DND-41 (cell line): ENCODE results near the gene CNTLN.

Experiments
- ATAC-seq: fragments of 200-7000 bp; cut with Tn5 transposase; 3 replicates; pipeline ENCODE4 v1.9.1; 2021; ENCODE audit warnings: low read depth; ENCODE audit not compliant: insufficient read depth
- DNase-seq: peaks from one replicate; pipeline ENCODE4 v3.0.0-alpha.2; 2020
- H2AFZ ChIP-seq: 2 replicates; pipeline ENCODE4 v1.6.0; 2012; ENCODE audit warnings: low read depth, low read length
- H3K27ac ChIP-seq: 2 replicates; pipeline ENCODE4 v1.5.1; 2012; ENCODE audit warnings: low read length, inconsistent platforms
- H3K27me3 ChIP-seq: fragments of 200-600 bp; sonication (generic); 2 replicates; pipeline ENCODE4 v1.6.0; 2012; ENCODE audit warnings: low read length, mild to moderate bottlenecking, inconsistent platforms; ENCODE audit not compliant: insufficient read depth, poor library complexity
- H3K36me3 ChIP-seq: 2 replicates; pipeline ENCODE4 v1.5.1; 2012; ENCODE audit warnings: low read length, inconsistent platforms; ENCODE audit not compliant: insufficient read depth
- H3K4me1 ChIP-seq: 2 replicates; pipeline ENCODE4 v1.5.1; 2012; ENCODE audit warnings: mild to moderate bottlenecking, low read length; ENCODE audit not compliant: insufficient read depth
- H3K4me2 ChIP-seq: 2 replicates; pipeline ENCODE4 v1.6.0; 2012; ENCODE audit warnings: mild to moderate bottlenecking, moderate library complexity, low read length, inconsistent platforms; ENCODE audit not compliant: insufficient read depth
- H3K4me3 ChIP-seq, 2 experiments: fragments of 200-600 bp in 1 of 2; shearing (Covaris generic) in 1 of 2; 2 replicates each; pipeline ENCODE4 v1.5.1; 2012 to 2016; ENCODE audit warnings: inconsistent platforms in 2 of 2, low read length in 2 of 2, mild to moderate bottlenecking in 2 of 2, low read depth in 1 of 2, moderate library complexity in 1 of 2
- H3K79me2 ChIP-seq: 2 replicates; pipeline ENCODE4 v1.6.0; 2012; ENCODE audit warnings: low read length, inconsistent platforms; ENCODE audit not compliant: insufficient read depth
- H3K9ac ChIP-seq: 2 replicates; pipeline ENCODE4 v1.6.0; 2012; ENCODE audit warnings: low read depth, mild to moderate bottlenecking, inconsistent platforms, low read length, moderate library complexity
- H3K9me3 ChIP-seq: 2 replicates; pipeline ENCODE4 v1.5.1; 2012; ENCODE audit warnings: low read length, moderate library complexity, mild to moderate bottlenecking, inconsistent platforms; ENCODE audit not compliant: insufficient read depth, severe bottlenecking
- H4K20me1 ChIP-seq: 2 replicates; pipeline ENCODE4 v1.6.0; 2012; ENCODE audit warnings: low read length; ENCODE audit not compliant: insufficient read depth
- CTCF ChIP-seq: IDR thresholded peaks from 2 replicates; pipeline ENCODE4 v1.5.1; 2012; ENCODE audit warnings: borderline replicate concordance, low read length, moderate library complexity, mild to moderate bottlenecking; ENCODE audit not compliant: poor library complexity, severe bottlenecking; ENCODE audit errors: extremely low read depth
- EZH2 ChIP-seq: IDR thresholded peaks from 3 replicates; pipeline ENCODE4 v1.6.1; 2012; ENCODE audit warnings: borderline replicate concordance, low read depth, mild to moderate bottlenecking, moderate library complexity, low read length, inconsistent platforms; ENCODE audit not compliant: severe bottlenecking

The CNTLN gene

GRCh38 chr9:17315341-17315740 lies 180.5 kb downstream of the CNTLN start:
- no peaks in the 10 kb centered on the region for H3K36me3 ChIP-seq
- no peaks in the 10 kb centered on the region for H3K79me2 ChIP-seq
- no peaks in the 10 kb centered on the region for H3K9me3 ChIP-seq
- no peak overlapping the region for H3K9ac ChIP-seq
- no peaks in the 10 kb centered on the region for H3K27me3 ChIP-seq
- DNase-seq (no peak), ATAC-seq (peak; percentile 49)
- H2AFZ ChIP-seq, result no peak overlapping the region
- no peaks in the 10 kb centered on the region for H4K20me1 ChIP-seq
- H3K4me2 ChIP-seq, result no peak overlapping the region
- no peak overlapping the region for H3K27ac ChIP-seq
- H3K4me1 ChIP-seq, result no peaks in the 10 kb centered on the region
- no peak for TF ChIP-seq CTCF
- no peak for TF ChIP-seq EZH2
- H3K4me3 ChIP-seq, result no peak overlapping the region

- Histone ChIP-seq H3K4me2 (no peak overlapping the region), H3K27me3 (no peaks in the 10 kb centered on the region), H2AFZ (no peak overlapping the region), H3K79me2 (no peaks in the 10 kb centered on the region), H3K27ac (no peak overlapping the region), H3K4me1 (no peaks in the 10 kb centered on the region), H3K36me3 (no peaks in the 10 kb centered on the region), H3K9ac (no peak overlapping the region), H3K4me3 (no peak overlapping the region), H3K9me3 (no peaks in the 10 kb centered on the region), H4K20me1 (no peaks in the 10 kb centered on the region)
- no peak for TF ChIP-seq CTCF
- TF ChIP-seq EZH2, result no peak
- DNase-seq (no peak), ATAC-seq (no peak)
Measured at GRCh38 chr9:17318821-17319320, 184.0 kb downstream of the CNTLN start.

- ATAC-seq (no peak), DNase-seq (no peak)
- H3K36me3 ChIP-seq, result no peaks in the 10 kb centered on the region
- no peaks in the 10 kb centered on the region for H3K4me1 ChIP-seq
- H3K4me2 ChIP-seq, result no peak overlapping the region
- no peak overlapping the region for H3K4me3 ChIP-seq
- no peaks in the 10 kb centered on the region for H3K27me3 ChIP-seq
- no peaks in the 10 kb centered on the region for H3K79me2 ChIP-seq
- no peak overlapping the region for H2AFZ ChIP-seq
- no peaks in the 10 kb centered on the region for H4K20me1 ChIP-seq
- TF ChIP-seq EZH2 (no peak), CTCF (no peak)
- H3K9ac ChIP-seq, result no peak overlapping the region
- H3K9me3 ChIP-seq, result no peaks in the 10 kb centered on the region
- no peak overlapping the region for H3K27ac ChIP-seq
Measured at GRCh38 chr9:17319864-17320263, 185.0 kb downstream of the CNTLN start.
